SIG-M5 treated with dmso at 0.1 percent for 504 hours (cell line): ENCODE data around the gene SERGEF.

ENCODE experiments used
- DNase-seq: peaks from one replicate; lab custom pipeline; 2025; ENCODE audit not compliant: unreplicated experiment; lab: John Stamatoyannopoulos, UW

The SERGEF gene

DNA sequence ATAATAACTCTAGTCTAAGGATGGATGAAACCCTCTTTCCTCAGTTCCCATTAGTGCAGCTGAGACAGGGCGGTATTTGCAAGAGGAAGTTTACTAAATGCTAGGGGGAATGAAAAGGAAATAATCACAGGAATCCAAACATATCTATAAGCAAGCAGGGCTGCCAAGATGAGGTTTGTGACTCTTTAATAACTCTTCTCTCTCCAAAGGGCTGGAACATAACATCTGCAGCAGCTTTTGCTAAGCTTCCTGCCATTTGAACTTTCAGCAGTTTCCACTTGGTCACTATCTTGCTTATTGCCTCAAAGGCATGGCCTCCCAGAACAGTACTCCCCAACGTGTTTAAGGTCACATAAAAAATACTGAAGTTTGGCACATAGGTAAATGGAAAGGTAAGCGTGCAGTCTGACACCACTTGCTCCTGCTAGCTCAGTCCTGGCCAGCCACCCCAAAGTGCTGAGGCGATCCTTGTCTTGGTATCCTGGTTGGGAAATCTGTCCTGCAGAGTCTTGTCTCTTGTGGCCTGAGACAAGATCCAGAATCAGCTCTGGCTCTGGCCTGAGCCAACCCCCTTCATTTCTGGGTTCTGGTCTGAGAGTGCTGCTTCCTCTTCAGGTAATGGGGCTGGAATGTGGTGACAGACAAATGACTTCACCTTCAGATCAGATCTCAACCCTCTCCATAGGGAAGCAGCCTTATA, 196.5 kb downstream of the SERGEF start:
- no peak for DNase-seq

DNA sequence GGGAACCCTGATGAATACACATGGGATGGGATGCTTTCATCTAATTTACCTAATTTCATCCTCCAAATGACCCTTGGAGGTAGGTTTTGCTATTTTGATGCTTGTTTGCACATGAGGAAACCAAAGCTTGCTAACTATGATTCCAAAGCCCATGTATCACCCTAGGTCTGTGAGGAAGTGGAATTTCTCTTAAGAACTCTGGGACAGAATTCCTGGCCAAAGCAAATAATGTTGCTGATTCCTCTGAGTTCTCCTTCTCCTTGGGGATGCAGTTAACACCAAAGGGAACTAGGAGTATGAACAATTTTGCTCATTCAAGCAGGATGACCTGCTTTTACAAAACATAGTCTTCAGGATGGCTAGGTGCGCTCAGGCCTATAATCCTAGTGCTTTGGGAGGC, 198.3 kb downstream of the SERGEF start:
- no peak for DNase-seq

- no peak for DNase-seq
Measured at GRCh38 chr11:17813391-17814059, 199.3 kb downstream of the SERGEF start.

- DNase-seq, result no peak
Measured at GRCh38 chr11:17812865-17813187, 200.0 kb downstream of the SERGEF start.

- DNase-seq, result peak; percentile 12
Measured at GRCh38 chr11:17812091-17812864, 200.6 kb downstream of the SERGEF start.

DNA sequence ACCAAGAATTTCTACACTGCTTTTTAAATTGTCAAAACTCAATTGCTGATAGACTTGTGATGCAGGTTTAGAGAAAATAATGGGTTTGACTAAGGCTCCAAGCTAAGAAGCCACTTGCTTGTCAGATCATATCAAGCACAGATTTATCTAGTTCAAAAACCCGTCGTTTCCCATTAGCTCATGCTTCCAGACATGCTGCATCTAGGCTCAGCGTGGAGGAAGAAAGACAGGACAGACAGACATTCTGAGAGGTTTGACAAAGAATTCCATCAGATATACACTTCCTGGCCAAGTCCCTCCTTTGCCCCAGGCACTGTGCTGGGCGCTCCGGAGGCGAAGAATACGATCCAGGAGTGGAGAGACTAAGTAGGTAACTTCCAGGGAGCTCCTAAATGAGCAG, 201.5 kb downstream of the SERGEF start:
- no peak for DNase-seq

- no peak for DNase-seq
Measured at GRCh38 chr11:17810746-17811145, 202.1 kb downstream of the SERGEF start.

DNA sequence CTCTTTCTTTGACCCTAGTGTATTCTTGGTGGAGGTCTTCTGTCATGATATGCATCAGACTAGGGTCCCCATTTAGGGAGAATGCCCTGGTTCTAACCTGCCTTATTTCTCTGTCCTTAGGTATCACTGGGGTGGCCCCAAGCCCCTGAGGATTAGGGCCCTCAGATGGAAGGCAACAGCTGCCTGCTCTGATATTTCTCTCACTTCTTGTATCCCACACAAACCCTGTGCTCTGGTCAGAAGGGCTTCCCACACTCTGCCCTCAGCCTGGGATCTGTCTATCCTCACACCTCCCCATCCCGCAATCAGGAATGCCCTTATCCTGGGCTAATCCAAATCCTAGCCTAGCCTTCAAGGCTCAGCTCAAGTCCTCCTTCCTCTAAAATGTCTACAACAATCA, 202.8 kb downstream of the SERGEF start:
- DNase-seq, result no peak

- no peak for DNase-seq
Measured at GRCh38 chr11:17807034-17807433, 205.8 kb downstream of the SERGEF start.

DNA sequence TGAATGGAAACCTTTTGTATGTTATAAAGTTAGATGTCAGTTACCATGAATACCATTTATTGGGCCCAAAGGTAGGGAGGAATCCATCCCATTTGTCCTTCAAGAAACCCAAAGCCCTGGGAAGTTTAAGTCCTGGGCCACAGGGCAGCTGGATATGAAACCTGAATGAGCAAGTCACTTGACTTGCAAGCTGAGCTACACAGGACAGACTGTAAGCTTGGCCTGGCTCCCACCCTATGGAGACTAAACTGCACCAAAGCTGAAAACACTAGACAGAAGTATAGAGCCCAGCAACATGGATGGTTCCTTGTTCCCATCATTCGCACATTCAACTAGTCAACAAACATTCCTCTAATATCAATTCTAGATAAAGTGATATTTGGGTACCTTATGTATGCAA, 207.0 kb downstream of the SERGEF start:
- no peak for DNase-seq

DNA sequence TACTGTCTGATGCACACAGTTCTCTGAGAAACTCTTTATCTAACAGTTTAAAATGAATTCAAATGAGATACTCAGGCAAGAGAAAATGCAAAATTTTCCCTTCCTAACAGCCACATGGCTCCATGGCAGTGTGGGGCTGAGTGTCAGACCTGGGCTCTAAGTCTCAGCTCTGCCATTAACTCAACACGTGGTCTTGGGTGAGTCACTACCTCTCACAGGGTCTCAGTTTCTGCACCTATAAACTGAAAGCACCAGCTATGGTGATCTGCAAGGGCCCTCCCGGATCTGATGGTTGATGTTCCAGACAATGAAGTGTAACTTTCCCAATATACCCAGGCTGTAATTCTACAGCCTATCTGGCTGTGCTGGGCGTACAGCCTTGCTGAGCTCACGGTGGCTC, 207.8 kb downstream of the SERGEF start:
- DNase-seq, result no peak

GRCh38 chr11:17803754-17804334, 209.0 kb downstream of the SERGEF start:
- DNase-seq, result no peak

GRCh38 chr11:17802491-17802890, 210.4 kb downstream of the SERGEF start:
- no peak for DNase-seq

- DNase-seq, result no peak
Measured at GRCh38 chr11:17801166-17801565, 211.7 kb downstream of the SERGEF start.

DNA sequence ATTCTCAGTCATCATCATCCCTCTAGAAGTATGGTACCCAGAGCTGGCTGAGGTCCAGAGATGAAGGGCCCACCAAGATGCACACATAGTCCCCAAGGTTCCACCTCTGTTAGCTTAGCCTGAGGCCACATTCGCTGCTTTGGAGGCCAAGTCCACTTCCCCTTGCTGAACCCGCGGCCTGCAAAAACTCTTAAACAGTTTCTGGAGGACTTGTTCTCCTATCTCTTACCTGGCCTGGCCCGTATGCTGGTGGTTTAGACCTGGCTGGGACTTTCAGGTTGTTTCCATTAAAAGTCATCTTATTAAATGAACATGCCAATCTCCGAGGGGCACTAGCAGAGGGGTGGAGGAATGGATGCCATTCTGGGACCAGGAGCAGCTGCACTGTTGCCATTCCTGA, 213.7 kb downstream of the SERGEF start:
- DNase-seq, result no peak

- no peak for DNase-seq
Measured at GRCh38 chr11:17798716-17799115, 214.1 kb downstream of the SERGEF start.

DNA sequence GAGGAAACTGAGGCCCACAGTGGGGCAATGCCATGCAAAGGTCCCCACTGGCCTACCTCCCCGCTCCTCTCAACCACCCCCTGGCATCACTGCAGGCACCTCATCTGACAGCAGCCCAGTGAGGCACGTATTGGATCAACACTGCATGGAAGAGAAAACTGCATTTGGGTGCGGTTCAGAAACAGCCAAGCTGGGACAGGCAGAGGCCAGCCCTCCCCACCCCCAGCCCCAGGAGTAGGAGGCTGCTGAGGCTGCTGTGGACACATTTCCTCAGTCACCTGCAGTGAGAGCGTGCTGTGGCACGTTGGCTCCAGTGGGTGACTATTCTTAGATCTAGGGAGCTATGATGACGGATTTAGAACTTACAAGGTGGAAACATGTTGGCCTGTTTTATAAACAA, 214.6 kb downstream of the SERGEF start:
- no peak for DNase-seq

- no peak for DNase-seq
Measured at GRCh38 chr11:17796154-17796553, 216.7 kb downstream of the SERGEF start.

DNA sequence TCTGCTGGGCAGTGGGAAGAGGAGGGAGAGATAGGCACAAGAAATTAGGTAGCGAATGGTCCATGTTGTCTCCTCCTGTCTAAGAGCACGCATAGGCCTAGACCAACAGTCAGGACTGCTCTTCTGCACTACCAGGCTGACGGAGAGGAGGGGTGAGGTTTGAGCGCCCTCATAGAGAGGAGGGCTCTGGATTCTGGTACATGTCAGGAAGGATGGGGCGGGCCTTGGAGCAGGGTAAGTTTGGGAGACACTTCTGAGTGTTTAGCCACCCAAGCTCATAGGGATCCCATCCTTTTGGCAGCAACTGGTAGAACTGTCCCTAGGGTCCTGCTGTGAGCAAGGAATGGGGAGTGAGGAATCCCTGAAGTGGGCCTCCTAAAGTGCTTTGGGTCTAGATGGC, 217.9 kb downstream of the SERGEF start:
- no peak for DNase-seq

DNA sequence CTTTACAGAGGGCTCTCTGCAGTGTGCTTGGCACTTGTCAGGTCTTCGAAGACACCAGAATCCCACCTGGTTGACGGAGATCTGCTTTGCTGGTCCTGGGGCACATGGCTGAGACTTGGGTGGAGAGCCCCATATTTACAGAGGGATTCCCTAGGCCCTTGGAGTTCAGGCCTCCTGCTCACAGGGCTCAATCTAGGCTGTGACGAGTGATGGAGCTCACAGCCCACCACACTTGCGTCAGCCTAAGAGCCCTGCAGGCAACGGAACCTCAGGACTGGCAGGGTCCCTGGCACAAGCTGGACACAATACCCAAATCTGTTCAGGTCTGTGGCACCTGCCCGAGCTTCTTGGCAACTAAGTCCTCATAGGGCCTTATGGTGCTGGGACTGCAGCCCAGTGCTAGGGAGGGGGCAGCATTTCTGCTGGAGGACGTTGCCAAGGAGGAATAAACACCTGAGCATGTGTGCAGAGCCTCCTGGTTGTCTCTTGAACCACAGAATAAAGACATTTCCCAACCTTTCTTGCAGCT, 219.1 kb downstream of the SERGEF start:
- no peak for DNase-seq

DNA sequence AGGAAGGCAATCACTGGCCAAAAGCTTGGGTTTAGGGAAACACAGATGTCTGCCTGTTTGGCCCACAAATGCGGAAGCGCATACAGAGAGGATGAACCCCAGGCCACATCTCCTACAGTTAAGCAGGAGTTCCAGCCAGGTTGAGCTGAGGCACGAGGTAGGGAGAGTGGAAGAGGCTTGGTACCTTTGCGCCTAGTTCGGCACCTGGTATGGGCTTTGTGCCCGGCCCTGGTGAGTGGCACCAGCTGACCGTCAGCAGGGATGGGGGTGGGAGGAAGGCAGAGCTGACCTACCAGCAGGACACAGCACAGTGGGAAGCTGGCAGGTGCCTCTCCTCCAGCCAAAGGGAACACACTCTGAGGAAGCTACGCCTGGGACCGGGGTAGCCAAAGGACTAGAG, 220.7 kb downstream of the SERGEF start:
- DNase-seq, result no peak

DNA sequence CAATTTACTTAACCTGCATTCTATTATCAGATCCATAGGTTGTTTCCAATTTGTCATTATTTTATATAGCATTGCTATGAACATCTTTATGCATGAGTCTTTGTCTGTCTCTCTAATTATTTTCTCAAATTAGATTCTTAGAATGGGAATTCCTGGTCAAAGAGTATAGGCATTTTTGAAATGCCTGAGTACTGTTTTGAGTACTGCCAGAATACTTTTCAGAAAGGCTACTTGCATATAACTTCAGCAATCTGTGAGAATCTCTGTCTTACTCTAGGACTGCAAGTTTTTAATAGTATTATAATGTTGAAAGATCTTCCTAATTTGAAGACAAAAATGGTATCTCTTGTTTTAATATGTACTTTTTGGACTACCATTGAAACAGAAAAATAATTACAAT, 221.7 kb downstream of the SERGEF start:
- no peak for DNase-seq
